Activated T-helper 1 cell treated with Interleukin-2 at 50 U/mL for 16 hours (primary cell): ENCODE data around the gene TBC1D4.

ENCODE experiments used
- DNase-seq: peaks from one replicate; pipeline ENCODE4 v3.0.0-alpha.2; 2020; ENCODE audit warnings: low read depth

Gene TBC1D4

DNA sequence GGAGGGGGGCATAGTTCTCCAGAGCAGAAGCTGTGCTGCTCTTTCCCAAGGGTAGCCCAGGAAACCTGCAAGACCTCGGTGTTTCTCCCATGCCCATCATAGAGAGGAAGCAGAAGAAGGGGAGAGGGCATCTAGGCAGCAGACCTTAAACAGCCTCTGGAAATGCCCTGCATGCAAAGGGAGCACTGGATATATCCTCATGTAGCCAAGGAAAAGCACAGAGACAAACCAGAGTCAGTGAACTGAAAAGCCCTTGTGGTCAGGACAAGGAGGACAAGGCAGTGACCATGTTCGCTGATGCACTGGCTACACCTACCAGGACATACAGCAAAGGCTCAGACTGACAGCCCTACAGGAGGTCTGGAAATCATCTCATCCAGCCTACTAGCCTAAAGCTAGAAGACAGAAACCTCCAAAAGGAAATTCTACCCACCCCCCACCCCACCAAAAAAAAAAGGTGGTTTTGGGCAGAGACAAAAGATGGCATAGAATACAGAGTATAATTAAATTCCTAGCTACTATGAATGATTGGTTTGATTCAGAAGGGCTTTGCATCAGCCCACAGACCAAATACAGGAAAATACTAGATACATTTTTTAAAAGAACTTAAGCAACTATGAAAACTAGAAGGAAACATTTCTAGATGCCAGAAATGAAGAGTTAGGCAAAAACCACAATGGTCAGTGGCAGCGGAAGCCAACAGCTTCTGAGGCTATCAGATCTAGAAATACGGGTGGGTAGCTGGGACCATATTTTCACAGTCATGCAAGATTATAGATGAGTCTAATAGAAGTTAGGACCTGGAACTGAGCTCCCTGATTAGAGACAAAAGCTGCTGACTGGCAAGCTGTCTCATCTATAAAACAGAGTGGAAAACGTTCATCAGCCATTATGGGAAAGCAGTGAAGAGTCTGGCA, 4.4 kb upstream of the TBC1D4 start:
- no peak for DNase-seq

DNA sequence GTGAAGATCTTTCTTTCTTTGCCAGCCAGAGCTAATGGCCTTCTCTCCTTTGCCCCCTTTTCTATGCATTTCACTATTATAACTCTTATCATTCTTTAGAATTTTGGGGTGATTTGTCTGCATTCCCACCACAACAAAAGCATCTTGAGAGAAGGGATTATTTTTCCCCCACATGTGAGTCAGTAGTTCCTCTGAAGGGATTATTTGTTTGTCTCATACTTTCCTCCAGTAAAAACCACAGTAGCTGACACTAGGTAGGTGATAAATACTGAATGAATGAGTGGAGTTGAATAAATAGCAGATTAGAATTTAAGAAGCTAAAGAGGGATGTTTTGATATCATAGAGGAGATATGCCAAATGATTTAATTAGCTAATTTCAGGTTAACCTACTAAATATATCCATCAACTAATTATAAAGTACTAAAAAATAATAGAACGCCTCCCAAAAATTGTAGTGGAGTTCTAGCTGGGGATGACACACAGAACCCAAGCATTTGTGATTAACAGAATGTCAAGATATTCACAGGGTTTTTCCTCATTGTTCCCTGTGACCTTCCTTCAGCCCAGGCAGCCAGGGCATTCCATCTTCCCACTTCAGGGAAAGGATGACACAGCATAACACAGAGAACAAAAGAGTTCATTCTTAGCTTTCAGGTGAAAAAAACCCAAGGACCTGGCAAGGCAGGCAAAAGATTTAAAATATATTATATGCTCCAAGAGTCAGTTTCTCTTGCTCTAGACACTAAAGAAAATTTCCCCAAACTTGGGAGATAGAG, 3.5 kb upstream of the TBC1D4 start:
- no peak for DNase-seq

DNA sequence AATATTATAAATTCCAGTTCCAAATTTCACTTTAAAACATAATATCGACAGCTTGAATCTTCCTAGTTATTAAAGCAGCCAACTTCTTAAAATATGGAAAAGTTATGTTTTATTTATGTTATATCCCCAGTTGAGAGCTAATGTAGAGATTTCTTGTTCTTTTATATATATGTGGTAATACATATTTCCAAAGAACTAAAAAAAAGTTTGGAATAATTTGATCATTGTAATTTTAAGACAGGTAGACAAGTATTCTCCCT, 781 bp upstream of the TBC1D4 start:
- DNase-seq, result no peak

DNA sequence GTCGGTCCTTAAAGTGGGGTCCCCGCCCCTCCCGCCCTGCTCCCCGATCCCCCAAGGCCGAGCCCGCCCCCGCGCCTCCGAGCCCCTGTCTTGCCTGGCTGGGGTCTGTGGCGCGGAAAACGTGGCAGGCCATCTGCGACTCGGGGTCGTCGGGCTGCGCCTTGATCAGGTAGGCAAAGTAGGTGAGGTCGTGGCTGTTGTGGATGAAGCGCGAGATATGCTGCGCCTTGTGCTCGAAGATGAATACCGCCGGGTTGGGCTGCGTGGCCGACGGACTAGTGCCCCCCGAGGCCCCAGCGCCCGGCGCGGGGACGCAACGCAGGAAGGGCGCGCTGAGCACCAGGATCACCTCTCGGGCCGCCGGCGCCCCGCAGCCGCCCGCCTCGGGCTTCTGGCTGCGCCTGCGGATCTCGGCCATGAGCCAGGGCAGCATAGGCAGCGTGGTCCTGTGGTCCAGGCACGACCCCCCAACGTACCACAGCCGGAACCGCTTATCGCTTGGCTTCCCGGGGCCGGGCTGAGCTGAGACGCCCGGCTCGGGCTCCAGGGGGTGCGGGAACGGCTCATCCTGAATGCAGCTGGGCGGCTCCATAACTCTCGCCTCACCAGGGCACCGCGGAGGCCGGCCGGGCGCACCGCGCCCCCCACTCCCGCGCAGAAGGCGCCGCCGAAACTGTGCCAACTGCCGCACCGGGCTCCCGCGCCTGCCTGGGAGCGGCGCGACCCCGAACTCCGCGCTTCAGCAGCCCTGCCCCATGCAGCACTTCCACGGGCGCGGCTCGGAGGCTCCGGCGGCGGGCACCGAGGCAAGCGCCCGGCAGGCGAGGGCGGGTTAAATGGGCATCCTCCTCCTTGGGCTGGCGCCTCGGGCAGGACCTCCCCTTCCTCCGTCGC, 546 bp downstream of the TBC1D4 start:
- DNase-seq, result no peak

DNA sequence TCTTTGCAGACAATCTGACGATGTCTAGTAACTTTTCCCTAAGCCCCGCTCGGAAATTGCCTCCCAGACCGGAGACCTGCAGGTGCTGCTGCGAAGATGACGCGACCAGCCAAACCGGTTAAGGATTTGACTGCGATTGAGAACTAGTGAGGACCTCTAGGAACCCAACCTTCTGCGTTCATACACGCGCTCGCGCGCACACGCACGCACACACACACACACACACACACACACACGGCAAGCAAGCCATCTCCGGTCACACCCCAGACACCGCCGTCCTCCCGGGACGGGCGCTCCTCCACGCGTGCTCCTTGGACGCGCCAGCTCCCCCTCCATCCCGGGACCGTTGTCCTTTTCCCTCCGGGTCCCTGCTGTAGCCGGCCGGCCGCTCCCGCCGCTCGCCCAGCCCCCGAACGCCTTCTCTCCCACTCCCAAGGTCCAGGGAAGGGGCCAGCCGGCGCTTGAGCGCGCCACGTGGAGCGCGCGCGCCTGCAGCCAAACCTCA, 1.2 kb downstream of the TBC1D4 start:
- DNase-seq, result no peak

DNA sequence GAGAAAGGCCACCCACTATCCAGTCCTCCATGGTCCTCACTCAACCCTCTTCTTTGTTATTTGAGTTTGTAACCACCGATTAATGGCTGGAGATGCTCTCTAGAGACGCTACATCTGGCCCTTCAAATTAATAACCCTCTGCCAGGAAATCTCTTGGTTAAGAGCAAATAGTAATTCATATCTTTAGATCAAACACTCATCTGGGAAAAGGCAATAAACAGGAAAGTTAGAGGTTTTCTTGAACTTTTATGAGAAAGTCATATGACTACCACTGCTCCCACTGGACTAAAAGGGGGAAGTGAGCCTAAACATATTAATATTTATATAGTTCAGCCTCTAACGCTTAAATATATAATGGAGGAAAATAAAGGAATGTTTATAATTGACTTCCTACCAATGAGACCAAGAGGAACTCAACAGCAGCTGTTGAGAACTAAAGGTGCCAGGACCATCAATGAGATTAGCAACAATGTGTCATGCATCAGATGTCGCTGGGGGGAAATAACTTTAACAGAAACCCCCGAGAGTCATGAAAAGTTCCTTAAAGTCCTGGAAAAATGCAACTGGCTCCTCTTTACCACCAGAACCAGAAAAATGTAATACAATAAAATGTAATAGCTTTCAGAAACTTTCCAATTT, 2.7 kb downstream of the TBC1D4 start:
- no peak for DNase-seq

DNA sequence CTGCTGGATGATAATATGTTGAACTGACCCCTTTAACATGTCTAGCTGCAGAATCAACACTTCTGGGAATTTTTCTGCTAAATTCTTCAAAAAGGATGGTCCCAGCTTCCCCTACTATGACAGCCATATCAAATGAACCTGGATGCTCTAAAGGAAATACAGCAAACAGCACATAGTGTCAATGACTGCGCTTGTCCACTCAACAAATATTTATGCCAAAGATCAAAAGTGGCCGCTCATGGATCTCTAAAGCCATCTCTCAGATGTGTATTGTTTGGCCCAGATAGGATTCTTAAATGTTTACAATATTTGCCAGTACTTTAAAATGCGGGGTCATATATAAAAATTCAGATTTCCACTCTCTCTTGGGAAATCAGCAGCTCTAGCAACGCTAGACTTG, 3.3 kb downstream of the TBC1D4 start:
- no peak for DNase-seq

DNA sequence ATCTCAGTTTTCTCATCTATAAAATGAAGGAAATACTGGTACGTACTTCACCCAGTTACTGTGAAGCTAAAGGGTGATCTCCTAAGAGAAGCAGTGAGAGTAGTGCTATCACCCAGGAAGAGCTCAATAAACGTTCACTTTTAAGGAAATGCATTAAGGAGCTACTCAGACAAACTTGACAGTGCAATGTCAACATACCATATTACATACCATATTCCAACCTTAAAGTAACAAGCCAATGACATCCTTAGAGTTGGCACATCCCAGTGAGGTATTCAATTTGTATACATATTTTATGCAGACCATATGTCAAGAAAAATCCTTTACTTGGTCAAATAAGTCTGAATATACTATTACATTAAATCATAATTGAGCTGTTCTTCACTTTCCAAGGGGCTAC, 7.0 kb downstream of the TBC1D4 start:
- no peak for DNase-seq

DNA sequence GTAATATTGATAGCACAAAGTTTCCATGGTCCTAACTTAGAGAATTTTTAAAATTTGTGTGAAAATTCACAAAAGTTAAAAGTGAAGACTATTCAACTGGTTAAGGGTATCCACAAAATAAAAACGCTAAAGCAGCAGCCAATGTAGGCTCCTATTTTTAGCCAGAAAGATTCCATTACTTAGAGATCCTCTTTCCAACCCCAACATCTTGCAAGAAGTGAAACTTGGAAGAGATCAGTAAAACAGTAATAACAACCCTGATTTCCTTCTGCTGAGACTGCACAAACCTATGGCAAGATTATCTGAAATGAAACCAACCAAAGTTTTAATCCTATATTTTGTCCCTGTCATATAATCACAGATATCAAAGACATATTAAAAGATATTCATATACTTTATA, 8.5 kb downstream of the TBC1D4 start:
- no peak for DNase-seq

DNA sequence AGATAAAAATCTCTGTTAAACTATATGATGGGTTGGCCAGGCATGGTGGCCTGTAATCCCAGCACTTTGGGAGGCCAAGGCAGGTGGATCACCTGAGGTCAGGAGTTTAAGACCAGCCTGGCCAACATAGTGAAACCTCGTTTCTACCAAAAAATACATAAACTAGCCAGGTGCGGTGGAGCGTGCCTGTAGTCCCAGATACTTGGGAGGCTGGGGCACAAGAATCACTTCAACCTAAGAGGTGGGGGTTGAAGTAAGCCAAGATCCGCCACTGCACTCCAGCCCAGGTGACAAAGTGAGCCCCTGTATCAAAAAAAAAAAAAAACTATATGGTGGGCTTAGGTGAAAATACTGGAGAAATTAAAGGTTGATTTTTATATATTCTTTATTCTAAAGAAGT, 11.3 kb downstream of the TBC1D4 start:
- no peak for DNase-seq

DNA sequence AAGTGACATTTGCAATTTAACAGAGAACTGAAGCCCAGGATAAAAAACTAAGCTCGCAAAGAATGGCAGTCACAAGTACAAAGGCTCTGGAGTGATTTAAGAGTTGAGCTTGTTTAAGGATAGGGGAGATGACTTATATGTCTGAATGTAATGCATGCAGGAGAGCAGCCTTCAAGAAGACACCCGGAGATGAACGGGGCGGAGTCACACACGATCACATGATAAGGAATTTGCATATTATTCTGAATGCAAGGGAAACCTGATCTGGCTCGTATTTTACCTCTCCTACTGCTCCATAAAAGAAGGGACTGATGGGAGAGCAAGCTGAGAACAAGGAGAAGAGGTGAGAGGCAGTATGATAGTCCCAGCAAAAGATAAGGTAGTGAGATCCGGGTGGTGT, 12.9 kb downstream of the TBC1D4 start:
- DNase-seq, result no peak

DNA sequence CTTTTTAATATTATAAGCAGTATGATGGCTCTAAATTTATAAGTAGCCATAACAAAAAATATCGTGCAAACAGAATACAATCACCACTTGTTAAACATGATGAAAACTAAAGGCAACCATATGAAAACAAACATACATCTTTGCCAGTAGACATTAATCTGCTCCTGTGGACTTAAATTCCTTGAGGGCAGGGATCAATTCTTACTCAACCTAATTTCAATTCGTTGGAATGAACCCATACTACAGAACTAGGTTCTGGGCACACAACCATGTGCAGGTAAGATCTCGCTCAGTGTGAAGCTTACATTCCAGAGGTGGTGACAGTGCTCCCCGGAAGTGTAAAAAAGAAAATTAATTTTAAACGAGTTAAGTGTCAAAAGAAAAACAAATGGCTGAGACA, 13.4 kb downstream of the TBC1D4 start:
- no peak for DNase-seq

DNA sequence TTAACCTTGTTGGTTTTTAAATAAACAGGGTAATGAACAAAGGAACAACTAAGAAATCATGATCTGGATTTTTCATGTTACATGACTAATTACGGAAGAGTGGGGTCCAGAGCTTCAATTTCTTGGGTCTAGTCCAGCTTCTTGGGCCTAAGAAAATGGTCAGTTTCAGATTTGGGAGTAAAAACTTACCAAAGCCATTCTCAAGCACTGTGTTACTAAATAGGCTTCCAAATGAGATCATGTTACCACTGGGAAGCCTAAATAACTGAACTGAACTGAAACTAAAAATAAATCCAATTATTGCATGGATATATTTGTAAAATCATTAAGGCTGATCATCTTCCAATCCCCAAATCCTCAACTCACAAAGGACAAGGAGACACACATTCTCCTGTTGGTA, 13.9 kb downstream of the TBC1D4 start:
- no peak for DNase-seq

DNA sequence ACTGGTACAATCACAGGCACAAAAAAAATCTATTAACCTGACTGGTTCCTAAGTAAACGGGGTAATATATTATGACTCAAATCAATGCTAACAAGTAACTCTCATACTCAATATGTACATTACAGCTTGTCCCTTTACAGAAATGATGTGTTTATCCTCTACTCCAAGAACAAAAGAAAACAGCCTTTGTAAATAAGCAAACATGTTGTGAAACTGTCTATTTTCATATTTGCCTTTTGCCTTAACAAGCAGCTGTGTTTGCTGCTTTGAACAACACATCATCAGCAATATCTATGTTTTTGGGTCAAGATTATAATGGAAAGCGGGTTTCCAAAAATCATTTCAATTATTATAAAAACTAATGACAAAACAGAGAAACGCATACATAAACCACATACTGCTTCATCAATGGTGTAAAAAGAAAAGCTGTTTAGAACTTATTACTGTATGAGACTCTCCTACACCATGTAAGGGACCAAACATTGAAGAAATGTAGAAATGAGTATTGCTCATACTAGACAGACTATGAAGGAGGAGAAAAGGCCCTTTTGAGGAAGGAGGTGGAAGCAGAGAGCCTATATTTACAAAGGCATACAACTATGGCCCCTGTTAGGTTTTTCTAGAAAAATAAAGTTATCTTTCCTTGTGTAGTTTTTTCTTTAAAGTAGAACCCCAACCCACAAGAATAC, 14.8 kb downstream of the TBC1D4 start:
- DNase-seq, result no peak

DNA sequence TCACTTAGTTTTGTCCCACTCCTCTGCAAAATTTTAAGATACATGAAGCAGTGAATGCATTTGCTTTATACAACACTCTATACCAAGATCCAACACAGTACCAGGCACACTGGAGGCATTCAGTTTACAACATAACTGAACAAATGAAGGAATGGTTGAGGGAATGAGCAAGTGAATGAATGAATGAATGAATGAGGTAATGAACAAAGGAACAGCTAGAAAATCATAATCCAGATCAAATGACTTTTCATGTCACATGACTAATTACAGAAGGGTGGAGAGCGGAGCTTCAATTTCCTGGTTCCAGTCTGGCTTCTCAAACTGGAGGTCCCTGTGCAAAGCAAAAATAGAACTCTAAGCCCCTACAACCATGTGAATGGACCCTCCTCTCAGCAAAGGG, 16.7 kb downstream of the TBC1D4 start:
- no peak for DNase-seq

DNA sequence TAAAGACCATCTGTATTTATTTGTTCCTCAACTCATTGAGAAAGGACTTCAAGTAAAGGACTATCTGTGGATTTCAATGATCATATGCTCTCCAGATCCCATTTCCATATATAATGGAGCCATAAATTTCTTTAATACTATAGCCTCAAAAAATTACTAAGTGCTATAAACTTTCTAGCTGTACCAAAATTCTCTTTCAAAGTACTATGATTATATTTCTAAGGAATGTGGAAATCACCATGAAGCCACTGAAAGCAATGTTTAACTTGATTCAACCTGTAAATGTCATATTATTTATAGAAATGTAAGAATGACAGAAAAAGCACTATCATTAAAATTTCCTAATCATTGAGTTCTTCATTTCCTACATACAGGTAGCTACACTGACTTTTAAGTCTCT, 20.7 kb downstream of the TBC1D4 start:
- DNase-seq, result no peak

DNA sequence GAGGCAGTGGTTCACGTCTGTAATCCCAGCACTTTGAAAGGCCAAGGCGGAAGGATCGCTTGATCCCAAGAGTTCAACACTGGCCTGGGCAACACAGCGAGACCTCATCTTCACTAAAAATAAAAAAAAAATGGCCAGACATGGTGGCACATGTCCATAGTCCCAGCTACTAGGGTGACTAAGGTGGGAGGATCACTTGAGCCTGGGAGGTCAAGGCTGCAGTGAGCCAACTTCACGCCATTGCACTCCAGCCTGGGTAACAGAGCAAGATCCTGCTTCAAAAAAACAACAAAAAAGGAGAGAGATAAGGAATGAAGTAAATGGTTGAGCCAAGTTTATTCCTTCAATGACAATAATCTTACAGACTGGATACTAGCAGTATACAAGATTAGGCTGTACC, 21.3 kb downstream of the TBC1D4 start:
- no peak for DNase-seq

DNA sequence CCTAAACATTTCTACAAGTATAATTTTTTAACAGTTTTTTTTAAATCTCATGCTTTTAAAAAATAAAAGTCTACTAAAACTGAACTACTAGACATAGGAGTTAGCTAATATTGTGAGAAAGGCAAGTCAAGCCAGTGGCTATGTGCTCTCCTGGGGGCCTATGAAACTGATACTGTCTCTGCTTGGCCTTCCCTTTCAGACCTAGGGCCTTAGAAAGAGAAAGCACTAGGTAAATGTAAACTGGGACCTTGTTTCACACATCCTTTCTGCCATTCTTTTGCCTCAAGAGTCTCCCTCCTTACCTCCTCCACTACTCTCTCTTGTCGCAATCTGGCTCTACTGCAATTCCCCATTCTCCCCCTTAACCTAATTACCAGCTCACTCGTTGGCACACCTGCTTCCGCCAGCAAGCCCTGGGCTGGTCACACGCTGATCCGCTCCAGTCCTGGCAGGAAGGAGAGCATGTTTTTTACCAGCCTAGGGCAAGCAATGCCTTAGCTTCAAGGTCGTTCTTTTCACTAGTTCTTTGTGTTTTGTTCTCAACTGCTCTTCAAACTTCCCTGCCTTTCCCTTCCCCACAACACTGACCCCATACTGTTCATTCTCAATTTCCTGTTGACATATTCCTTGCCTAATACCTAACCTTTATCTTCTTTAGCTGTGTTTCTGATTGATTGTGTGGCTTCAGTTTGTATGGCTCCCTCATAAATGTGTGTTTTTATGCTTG, 23.1 kb downstream of the TBC1D4 start:
- no peak for DNase-seq

DNA sequence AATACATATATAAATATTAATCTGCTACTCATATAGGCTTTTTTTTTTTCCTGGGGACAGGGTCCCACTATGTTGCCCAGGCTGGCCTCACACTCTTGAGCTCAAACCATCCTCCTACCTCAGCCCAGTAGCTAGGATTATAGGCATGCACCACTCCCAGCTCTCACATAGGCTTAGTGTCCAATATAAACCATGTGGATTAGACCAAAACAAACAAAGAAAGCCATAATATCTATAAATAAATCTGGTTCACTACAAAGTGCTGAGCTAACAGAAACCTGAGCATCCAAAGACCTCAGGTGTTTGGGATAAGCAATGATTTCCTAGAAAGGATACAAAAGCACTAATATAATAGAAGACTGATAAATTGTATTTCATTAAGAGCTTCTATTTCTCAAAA, 26.0 kb downstream of the TBC1D4 start:
- no peak for DNase-seq

DNA sequence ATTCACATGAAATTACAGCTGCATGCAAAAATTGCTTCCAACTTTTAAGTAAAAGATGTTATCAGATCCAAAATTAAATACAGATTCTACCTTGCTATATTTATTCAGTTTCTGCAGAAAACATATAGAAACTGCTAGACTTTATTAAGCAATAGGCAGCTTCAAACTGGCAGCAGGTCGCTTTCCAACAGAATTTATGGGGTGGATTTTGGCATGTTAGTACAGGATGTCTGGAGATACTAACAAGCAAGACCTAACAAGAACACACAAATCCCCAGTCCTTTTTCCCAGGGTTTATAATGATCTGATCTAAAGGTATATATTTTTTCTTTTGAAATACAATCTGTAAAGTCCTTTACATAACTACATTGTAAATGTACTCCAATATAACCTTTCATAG, 27.5 kb downstream of the TBC1D4 start:
- no peak for DNase-seq

DNA sequence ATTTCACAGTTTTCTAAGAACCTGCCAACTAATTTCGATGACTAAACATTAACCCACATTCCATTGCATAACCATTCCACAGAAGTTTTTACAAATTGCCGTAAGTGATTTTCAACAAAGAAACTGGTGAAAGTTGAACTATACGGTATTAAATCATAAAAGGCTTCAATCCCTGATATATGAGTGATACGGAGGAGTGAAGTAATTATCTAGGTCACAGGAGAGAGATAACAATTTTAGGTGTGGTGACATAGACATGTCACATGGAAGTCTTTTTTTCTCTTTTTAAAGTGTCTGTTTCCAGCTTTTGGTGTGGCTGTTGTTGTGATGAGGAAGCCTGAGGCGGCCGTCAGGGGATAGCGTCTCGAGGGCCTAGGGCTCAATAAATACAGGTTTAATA, 29.4 kb downstream of the TBC1D4 start:
- DNase-seq, result no peak
